ENCODE results near the gene ADGRL3.

DNA sequence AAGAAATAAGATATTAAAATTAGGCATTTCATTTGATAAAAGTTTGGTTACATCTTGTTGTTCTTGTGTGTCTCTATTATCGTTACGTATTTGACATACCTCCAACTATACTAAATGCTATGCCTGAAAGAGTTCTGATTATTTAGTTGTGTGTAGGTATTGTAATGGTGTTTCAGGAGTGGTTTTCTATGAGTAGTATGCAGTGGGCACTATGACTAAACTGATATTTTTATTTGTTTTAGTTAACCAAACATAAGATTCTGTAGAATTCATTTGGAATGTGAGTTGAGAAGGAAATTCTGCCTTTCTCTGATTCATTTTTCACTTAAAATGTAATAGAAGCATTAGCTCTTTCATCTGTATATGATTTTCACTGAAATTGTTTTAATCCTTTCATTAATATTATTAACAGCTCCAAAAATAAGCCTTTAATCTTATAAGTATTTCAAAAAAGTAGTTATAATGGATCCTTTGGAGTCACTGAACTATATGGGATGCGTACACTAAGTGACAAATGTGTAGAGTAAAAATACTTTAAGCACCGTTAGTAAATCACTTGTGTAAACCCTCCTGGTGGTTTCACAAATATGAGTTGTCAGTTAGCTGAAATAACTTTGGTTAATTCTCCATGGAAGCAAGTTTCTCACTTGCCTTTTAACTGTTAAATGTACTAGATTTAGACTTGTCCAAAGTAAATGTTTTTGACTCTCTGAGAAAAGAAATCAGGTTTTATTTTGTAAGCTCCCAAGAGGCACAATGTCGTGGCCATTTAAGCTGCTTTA is 388.7 kb downstream of the ADGRL3 start:
- TF ChIP-seq, protein P1, sequence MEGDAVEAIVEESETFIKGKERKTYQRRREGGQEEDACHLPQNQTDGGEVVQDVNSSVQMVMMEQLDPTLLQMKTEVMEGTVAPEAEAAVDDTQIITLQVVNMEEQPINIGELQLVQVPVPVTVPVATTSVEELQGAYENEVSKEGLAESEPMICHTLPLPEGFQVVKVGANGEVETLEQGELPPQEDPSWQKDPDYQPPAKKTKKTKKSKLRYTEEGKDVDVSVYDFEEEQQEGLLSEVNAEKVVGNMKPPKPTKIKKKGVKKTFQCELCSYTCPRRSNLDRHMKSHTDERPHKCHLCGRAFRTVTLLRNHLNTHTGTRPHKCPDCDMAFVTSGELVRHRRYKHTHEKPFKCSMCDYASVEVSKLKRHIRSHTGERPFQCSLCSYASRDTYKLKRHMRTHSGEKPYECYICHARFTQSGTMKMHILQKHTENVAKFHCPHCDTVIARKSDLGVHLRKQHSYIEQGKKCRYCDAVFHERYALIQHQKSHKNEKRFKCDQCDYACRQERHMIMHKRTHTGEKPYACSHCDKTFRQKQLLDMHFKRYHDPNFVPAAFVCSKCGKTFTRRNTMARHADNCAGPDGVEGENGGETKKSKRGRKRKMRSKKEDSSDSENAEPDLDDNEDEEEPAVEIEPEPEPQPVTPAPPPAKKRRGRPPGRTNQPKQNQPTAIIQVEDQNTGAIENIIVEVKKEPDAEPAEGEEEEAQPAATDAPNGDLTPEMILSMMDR (conservative IDR thresholded peaks at IDR 0.05 in 1 of 2, IDR thresholded peaks at IDR 0.05 in 1 of 2; ENCODE audit: low read depth in 1 of 2, low read length in 2 of 2), result no peak
- no peak for TF ChIP-seq EZH2 (IDR thresholded peaks at IDR 0.05; ENCODE audit: low read length, missing control alignments)
